Adipose tissue (tissue), 3 donors: ENCODE data around the gene DHRS12. TPM values are rescaled to one million over a fixed set of nuclear protein-coding genes. Genes with fewer than 3 reads are reported as not detected.
"Not testable (repeated sequence)": the region's sequence is repeated elsewhere in the genome, so short reads cannot be mapped to it uniquely, and the experiment has no call there.

Experiments used
- H3K27ac ChIP-seq: one replicate; pipeline ENCODE4 v1.5.1; 2013; ENCODE audit warnings: low read depth, low read length
- whole genome bisulfite sequencing, 3 donors: extraction: QIAGEN DNeasy Blood & Tissue Kit; methylation state at CpG; one replicate each; pipeline ENCODE4 v1.1.7; 2013; 5-methylcytosine and 5-hydroxymethylcytosine counted together
- polyA plus RNA-seq, 3 donors: library from polyadenylated mRNA; stranded (reverse); fragments of 200-250 nt; gene quantifications; one replicate each; pipeline ENCODE4 v1.2.3, GENCODE V29; 2013
- donor health status: healthy with polysubstance abuse.
- donor health status: Bipolar disorder and iron deficiency.
- donor health status: healthy.

DHRS12 gene
- polyA plus RNA-seq, 3 donors, result 21.1 to 24.1 (median 21.9) TPM

- WGBS, 3 donors, result 92 to 94% (median 93%) methylated on average over 5 of the region's 5 CpGs
- H3K27ac ChIP-seq, result no peak overlapping the region
Measured at GRCh38 chr13:51831519-51831918, 27.6 kb upstream of the DHRS12 start.

GRCh38 chr13:51829568-51829899 is 25.6 kb upstream of the DHRS12 start:
- 77 to 97% (median 96%) methylated on average over 2 of the region's 2 CpGs for WGBS, 3 donors
- no peak overlapping the region for H3K27ac ChIP-seq

GRCh38 chr13:51828730-51829567 is 25.0 kb upstream of the DHRS12 start:
- H3K27ac ChIP-seq, result no peak overlapping the region

GRCh38 chr13:51827254-51827653 is 23.3 kb upstream of the DHRS12 start:
- no peak overlapping the region for H3K27ac ChIP-seq
- WGBS, 3 donors, result 42 to 91% (median 56%) methylated on average over 4 of the region's 4 CpGs

More at GRCh38 chr13:51828730-51829567, 25.0 kb upstream of the DHRS12 start:
- 78 to 87% (median 83%) methylated on average over 8 of the region's 8 CpGs for WGBS, 3 donors

- H3K27ac ChIP-seq, result peak overlapping the region; percentile 75
- 25 to 68% (median 35%) methylated on average over 7 of the region's 7 CpGs for WGBS, 3 donors
Measured at GRCh38 chr13:51826606-51827005, 22.6 kb upstream of the DHRS12 start.

- peak overlapping the region; percentile 75 for H3K27ac ChIP-seq
- 73 to 92% (median 75%) methylated on average over 10 of the region's 10 CpGs for WGBS, 3 donors
Measured at GRCh38 chr13:51825681-51826254, 21.8 kb upstream of the DHRS12 start.

- no peak overlapping the region for H3K27ac ChIP-seq
- 38 to 86% (median 42%) methylated on average over 2 of the region's 2 CpGs for WGBS, 3 donors
Measured at GRCh38 chr13:51825165-51825592, 21.2 kb upstream of the DHRS12 start.

- not testable (repeated sequence) for H3K27ac ChIP-seq
Measured at GRCh38 chr13:51824712-51825111, 20.7 kb upstream of the DHRS12 start.

GRCh38 chr13:51823863-51824262 is 19.9 kb upstream of the DHRS12 start:
- 71 to 76% (median 76%) methylated on average over 2 of the region's 2 CpGs for WGBS, 3 donors
- no peak overlapping the region for H3K27ac ChIP-seq

More at GRCh38 chr13:51824712-51825111, 20.7 kb upstream of the DHRS12 start:
- 80 to 82% (median 82%) methylated on average over 11 of the region's 11 CpGs for WGBS, 3 donors

GRCh38 chr13:51823359-51823758 is 19.4 kb upstream of the DHRS12 start:
- H3K27ac ChIP-seq, result no peak overlapping the region
- 80 to 94% (median 89%) methylated on average over 2 of the region's 2 CpGs for WGBS, 3 donors

GRCh38 chr13:51822106-51822815 is 18.3 kb upstream of the DHRS12 start:
- no peak overlapping the region for H3K27ac ChIP-seq
- WGBS, 3 donors, result 65 to 84% (median 71%) methylated on average over 13 of the region's 13 CpGs

- H3K27ac ChIP-seq, result no peak overlapping the region
- 36 to 62% (median 43%) methylated on average over 2 of the region's 2 CpGs for WGBS, 3 donors
Measured at GRCh38 chr13:51821606-51822005, 17.6 kb upstream of the DHRS12 start.

GRCh38 chr13:51820016-51820597 is 16.1 kb upstream of the DHRS12 start:
- WGBS, 3 donors, result 77 to 89% (median 87%) methylated on average over 4 of the region's 4 CpGs
- no peak overlapping the region for H3K27ac ChIP-seq

- WGBS, 3 donors, result 90 to 92% (median 90%) methylated on average over 3 of the region's 3 CpGs
Measured at GRCh38 chr13:51819544-51819943, 15.6 kb upstream of the DHRS12 start.

GRCh38 chr13:51818781-51819511 is 15.0 kb upstream of the DHRS12 start:
- H3K27ac ChIP-seq, result no peak overlapping the region
- 72 to 79% (median 72%) methylated on average over 9 of the region's 9 CpGs for WGBS, 3 donors

More at GRCh38 chr13:51819544-51819943, 15.6 kb upstream of the DHRS12 start:
- H3K27ac ChIP-seq, result no peak overlapping the region

GRCh38 chr13:51818276-51818675 is 14.3 kb upstream of the DHRS12 start:
- WGBS, 3 donors, result 90 to 95% (median 93%) methylated on average over 4 of the region's 4 CpGs
- H3K27ac ChIP-seq, result no peak overlapping the region

GRCh38 chr13:51817717-51818116 is 13.8 kb upstream of the DHRS12 start:
- H3K27ac ChIP-seq, result no peak overlapping the region
- WGBS, 3 donors, result 84 to 92% (median 91%) methylated on average over 8 of the region's 8 CpGs

GRCh38 chr13:51816604-51817249 is 12.8 kb upstream of the DHRS12 start:
- 83 to 87% (median 83%) methylated on average over 19 of the region's 19 CpGs for WGBS, 3 donors

More at GRCh38 chr13:51816604-51817249, 12.8 kb upstream of the DHRS12 start:
- H3K27ac ChIP-seq, result no peak overlapping the region
